HEK293 (cell line): ENCODE data around the gene RIPK1.

Experiments used
- MYNN ChIP-seq: fragments of 450-650 bp; formaldehyde crosslinking; IDR thresholded peaks from 2 replicates; pipeline ENCODE4 v1.5.1; 2016; ENCODE audit warnings: missing biosample characterization, missing genetic modification characterization, borderline replicate concordance
- ZEB2 ChIP-seq: fragments of 450-650 bp; formaldehyde crosslinking; IDR thresholded peaks from 2 replicates; pipeline ENCODE4 v1.5.1; 2016; ENCODE audit warnings: missing biosample characterization, missing genetic modification characterization
- ZNF121 ChIP-seq: fragments of 450-650 bp; formaldehyde crosslinking; IDR thresholded peaks from 2 replicates; pipeline ENCODE4 v1.5.1; 2016; ENCODE audit warnings: missing biosample characterization, missing genetic modification characterization
- ZNF239 ChIP-seq: fragments of 450-650 bp; formaldehyde crosslinking; IDR thresholded peaks from 2 replicates; pipeline ENCODE4 v1.5.1; 2016; ENCODE audit warnings: missing biosample characterization, missing genetic modification characterization
- ZNF501 ChIP-seq: fragments of 450-650 bp; formaldehyde crosslinking; IDR thresholded peaks from 2 replicates; pipeline ENCODE4 v1.5.1; 2016; ENCODE audit warnings: missing biosample characterization, missing genetic modification characterization
- TF ChIP-seq, protein P1 (sequence below): fragments of 450-650 bp; IDR thresholded peaks from 2 replicates; pipeline ENCODE4 v1.5.1; 2018; ENCODE audit warnings: missing biosample characterization, missing genetic modification characterization
- TF ChIP-seq, protein P2 (sequence below): fragments of 450-650 bp; formaldehyde crosslinking; IDR thresholded peaks from 2 replicates; pipeline ENCODE4 v1.5.1; 2016; ENCODE audit warnings: missing biosample characterization, missing genetic modification characterization

DNA sequence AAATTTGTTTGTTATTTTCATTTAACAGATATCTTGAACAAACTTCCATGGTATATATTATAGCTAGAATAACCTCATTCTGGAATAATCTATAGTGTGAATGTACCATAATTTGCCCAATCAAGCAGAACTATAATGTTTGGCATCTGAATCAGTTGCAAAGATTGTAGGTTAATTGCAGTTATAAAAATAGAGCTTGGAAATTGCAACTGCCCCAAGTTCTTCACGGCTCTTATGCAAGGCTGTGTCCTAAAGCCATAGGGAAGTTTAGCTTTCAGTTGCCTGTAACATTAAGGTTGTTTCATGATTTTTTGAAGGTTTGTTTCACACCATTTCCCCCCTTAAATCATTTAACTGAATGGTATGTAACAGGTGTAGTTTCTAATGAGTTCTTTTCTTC lies 49.2 kb upstream of the RIPK1 start:
- TF ChIP-seq ZEB2 (no peak), MYNN (tag by site-specific recombination) (no peak), ZNF121 (tag by site-specific recombination) (no peak), ZNF239 (tag by site-specific recombination) (no peak), ZNF501 (tag by site-specific recombination) (no peak)
- TF ChIP-seq, protein P1, sequence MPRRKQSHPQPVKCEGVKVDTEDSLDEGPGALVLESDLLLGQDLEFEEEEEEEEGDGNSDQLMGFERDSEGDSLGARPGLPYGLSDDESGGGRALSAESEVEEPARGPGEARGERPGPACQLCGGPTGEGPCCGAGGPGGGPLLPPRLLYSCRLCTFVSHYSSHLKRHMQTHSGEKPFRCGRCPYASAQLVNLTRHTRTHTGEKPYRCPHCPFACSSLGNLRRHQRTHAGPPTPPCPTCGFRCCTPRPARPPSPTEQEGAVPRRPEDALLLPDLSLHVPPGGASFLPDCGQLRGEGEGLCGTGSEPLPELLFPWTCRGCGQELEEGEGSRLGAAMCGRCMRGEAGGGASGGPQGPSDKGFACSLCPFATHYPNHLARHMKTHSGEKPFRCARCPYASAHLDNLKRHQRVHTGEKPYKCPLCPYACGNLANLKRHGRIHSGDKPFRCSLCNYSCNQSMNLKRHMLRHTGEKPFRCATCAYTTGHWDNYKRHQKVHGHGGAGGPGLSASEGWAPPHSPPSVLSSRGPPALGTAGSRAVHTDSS = no peak
- TF ChIP-seq, protein P2, sequence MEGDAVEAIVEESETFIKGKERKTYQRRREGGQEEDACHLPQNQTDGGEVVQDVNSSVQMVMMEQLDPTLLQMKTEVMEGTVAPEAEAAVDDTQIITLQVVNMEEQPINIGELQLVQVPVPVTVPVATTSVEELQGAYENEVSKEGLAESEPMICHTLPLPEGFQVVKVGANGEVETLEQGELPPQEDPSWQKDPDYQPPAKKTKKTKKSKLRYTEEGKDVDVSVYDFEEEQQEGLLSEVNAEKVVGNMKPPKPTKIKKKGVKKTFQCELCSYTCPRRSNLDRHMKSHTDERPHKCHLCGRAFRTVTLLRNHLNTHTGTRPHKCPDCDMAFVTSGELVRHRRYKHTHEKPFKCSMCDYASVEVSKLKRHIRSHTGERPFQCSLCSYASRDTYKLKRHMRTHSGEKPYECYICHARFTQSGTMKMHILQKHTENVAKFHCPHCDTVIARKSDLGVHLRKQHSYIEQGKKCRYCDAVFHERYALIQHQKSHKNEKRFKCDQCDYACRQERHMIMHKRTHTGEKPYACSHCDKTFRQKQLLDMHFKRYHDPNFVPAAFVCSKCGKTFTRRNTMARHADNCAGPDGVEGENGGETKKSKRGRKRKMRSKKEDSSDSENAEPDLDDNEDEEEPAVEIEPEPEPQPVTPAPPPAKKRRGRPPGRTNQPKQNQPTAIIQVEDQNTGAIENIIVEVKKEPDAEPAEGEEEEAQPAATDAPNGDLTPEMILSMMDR (tag by site-specific recombination) = no peak
